ENCODE results near the gene SLC43A2. TPM values are rescaled to one million over a fixed set of nuclear protein-coding genes. Genes with fewer than 3 reads are reported as not detected.

SLC43A2 gene
- total RNA-seq, 2 donors from 2014 or later: 3.6 to 9.8 TPM

GRCh38 chr17:1644493-1645206 is 16.0 kb upstream of the SLC43A2 start:
- peak overlapping the region; percentile 39 to 55 for H3K4me3 ChIP-seq
- peaks cover 11% of the 10 kb centered on the region for H3K36me3 ChIP-seq
- no peaks in the 10 kb centered on the region for H3K27me3 ChIP-seq
- no peaks in the 10 kb centered on the region for H3K9me3 ChIP-seq
- peaks cover 0 to 52% of the 10 kb centered on the region in 2 donors for H3K4me1 ChIP-seq
- H3K27ac ChIP-seq: peak overlapping the region; percentile 74 to 75
- no peak for DNase-seq (ENCODE audit: low spot score)
- TF ChIP-seq, protein P1, sequence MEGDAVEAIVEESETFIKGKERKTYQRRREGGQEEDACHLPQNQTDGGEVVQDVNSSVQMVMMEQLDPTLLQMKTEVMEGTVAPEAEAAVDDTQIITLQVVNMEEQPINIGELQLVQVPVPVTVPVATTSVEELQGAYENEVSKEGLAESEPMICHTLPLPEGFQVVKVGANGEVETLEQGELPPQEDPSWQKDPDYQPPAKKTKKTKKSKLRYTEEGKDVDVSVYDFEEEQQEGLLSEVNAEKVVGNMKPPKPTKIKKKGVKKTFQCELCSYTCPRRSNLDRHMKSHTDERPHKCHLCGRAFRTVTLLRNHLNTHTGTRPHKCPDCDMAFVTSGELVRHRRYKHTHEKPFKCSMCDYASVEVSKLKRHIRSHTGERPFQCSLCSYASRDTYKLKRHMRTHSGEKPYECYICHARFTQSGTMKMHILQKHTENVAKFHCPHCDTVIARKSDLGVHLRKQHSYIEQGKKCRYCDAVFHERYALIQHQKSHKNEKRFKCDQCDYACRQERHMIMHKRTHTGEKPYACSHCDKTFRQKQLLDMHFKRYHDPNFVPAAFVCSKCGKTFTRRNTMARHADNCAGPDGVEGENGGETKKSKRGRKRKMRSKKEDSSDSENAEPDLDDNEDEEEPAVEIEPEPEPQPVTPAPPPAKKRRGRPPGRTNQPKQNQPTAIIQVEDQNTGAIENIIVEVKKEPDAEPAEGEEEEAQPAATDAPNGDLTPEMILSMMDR (IDR thresholded peaks at IDR 0.05): no peak

- TF ChIP-seq, protein P1 (IDR thresholded peaks at IDR 0.05): no peak
- no peak for DNase-seq (ENCODE audit: low spot score)
- peak overlapping the region; percentile 36 to 55 for H3K4me3 ChIP-seq
- no peaks in the 10 kb centered on the region for H3K27me3 ChIP-seq
- H3K27ac ChIP-seq: peak overlapping the region; percentile 74 to 75
- H3K9me3 ChIP-seq: no peaks in the 10 kb centered on the region
- H3K36me3 ChIP-seq: peaks cover 11% of the 10 kb centered on the region
- peaks cover 0 to 52% of the 10 kb centered on the region in 2 donors for H3K4me1 ChIP-seq
These were observed 15.4 kb upstream of the SLC43A2 start for GRCh38 chr17:1643999-1644492.

DNA sequence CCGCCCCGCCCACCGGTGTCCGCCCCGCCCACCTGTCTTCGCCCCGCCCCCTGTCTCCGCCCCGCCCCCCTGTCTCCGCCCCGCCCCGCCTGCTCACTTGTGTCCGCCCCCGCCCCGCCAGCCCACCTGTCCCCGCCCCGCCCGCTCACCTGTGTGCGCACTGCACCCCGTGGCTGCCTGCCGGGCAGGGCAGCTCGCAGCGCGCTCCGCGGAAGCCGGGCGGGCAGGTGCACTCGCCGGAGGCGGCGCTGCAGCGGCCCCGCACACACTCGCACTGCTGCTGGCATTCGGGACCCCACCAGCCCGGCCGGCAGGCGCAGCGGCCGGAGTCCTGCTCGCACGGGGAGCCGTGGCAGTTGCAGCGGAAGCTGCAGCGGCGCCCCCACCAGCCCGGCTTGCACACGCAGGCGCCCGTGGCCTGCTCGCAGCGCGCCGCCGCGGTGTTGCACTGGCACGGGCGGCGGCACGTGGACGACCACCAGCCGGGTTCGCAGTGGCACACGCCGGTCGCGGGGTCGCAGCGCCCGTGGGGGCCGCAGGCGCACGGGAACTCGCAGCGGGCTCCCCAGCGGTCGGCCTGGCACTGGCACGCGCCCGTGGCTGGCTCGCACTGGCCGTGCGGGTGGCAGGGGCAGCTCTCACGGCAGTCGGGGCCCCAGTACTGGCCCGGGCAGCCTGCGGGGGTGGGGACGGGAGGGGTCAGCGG is 14.8 kb upstream of the SLC43A2 start:
- TF ChIP-seq, protein P1 (IDR thresholded peaks at IDR 0.05): no peak
- no peaks in the 10 kb centered on the region for H3K27me3 ChIP-seq
- peaks cover 0 to 49% of the 10 kb centered on the region in 2 donors for H3K4me1 ChIP-seq
- no peak for DNase-seq (ENCODE audit: low spot score)
- H3K9me3 ChIP-seq: no peaks in the 10 kb centered on the region
- H3K36me3 ChIP-seq: peaks cover 11% of the 10 kb centered on the region
- H3K27ac ChIP-seq: peak overlapping the region; percentile 74 to 75
- H3K4me3 ChIP-seq: peak overlapping the region; percentile 36 to 55

DNA sequence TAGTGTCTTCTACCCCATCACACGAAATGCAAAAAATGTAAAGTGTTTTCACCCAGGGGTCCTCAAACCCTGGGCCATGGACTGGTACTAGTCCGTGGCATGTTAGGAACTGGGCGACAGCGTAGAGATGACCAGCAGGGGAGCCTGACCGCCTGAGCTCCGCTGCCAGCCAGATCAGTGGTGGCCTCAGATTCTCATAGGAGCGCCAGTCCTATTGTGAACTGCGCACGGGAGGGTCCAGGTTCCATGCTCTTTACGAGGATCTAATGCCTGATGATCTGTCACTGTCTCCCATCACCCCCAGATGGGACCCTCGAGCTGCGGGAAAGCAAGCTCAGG is 12.4 kb upstream of the SLC43A2 start:
- no peak overlapping the region for H3K4me3 ChIP-seq
- no peak overlapping the region for H3K27ac ChIP-seq
- H3K4me1 ChIP-seq: peaks cover 0 to 26% of the 10 kb centered on the region in 2 donors
- no peaks in the 10 kb centered on the region for H3K9me3 ChIP-seq
- no peaks in the 10 kb centered on the region for H3K27me3 ChIP-seq
- no peak for DNase-seq (ENCODE audit: low spot score)
- TF ChIP-seq, protein P1 (IDR thresholded peaks at IDR 0.05): no peak
- H3K36me3 ChIP-seq: peaks cover 1% of the 10 kb centered on the region

DNA sequence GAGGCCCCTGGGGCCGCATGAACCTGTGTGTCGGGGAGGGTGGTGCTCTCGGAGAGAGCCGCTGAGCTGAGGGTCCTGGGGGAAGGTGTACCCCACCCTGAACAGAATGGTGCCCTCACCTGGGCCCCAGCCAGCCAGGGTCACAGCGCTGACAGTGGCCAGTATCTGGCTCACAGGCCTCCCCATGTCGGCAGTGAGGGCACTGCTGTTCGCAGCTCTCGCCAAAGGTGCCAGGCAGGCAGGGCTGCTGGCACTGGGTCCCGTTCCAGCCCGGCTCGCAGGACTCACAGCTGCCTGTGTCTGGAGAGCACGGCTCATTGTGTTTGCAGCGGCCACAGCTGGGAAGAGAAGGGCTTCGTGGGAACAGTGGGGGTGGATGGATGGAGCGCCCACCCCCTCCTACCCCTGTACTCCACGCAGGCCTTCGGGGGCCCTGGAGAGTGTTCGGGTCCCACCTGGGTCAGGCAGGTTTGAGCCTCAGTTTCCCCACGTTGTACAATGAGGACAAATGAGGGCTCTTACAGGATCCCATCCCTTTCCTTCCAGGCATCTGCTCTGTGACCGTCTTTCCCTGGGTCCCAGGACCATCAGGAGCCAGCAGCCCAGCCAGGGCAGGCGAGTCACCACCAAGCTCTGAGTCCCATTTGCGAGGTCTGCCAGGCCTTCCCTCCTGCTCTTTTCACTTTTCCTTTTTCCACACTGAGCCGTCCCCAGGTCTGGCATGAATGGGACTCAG is 11.9 kb upstream of the SLC43A2 start:
- no peak for DNase-seq (ENCODE audit: low spot score)
- H3K9me3 ChIP-seq: no peaks in the 10 kb centered on the region
- peaks cover 4% of the 10 kb centered on the region for H3K36me3 ChIP-seq
- H3K27ac ChIP-seq: no peak overlapping the region
- H3K4me3 ChIP-seq: no peak overlapping the region
- peaks cover 0 to 21% of the 10 kb centered on the region in 2 donors for H3K4me1 ChIP-seq
- H3K27me3 ChIP-seq: no peaks in the 10 kb centered on the region
- TF ChIP-seq, protein P1 (IDR thresholded peaks at IDR 0.05): no peak

Measured in right atrium auricular region (tissue), 2 donors.